ENCODE measurements around the gene AMPH. TPM values are rescaled to one million over a fixed set of nuclear protein-coding genes. Genes with fewer than 3 reads are reported as not detected.

AMPH gene
- 10 to 100 TPM in 1 of 4 donors, 1 to 10 TPM in 3; 5.0 to 11.8 (median 7.8) TPM for total RNA-seq

DNA sequence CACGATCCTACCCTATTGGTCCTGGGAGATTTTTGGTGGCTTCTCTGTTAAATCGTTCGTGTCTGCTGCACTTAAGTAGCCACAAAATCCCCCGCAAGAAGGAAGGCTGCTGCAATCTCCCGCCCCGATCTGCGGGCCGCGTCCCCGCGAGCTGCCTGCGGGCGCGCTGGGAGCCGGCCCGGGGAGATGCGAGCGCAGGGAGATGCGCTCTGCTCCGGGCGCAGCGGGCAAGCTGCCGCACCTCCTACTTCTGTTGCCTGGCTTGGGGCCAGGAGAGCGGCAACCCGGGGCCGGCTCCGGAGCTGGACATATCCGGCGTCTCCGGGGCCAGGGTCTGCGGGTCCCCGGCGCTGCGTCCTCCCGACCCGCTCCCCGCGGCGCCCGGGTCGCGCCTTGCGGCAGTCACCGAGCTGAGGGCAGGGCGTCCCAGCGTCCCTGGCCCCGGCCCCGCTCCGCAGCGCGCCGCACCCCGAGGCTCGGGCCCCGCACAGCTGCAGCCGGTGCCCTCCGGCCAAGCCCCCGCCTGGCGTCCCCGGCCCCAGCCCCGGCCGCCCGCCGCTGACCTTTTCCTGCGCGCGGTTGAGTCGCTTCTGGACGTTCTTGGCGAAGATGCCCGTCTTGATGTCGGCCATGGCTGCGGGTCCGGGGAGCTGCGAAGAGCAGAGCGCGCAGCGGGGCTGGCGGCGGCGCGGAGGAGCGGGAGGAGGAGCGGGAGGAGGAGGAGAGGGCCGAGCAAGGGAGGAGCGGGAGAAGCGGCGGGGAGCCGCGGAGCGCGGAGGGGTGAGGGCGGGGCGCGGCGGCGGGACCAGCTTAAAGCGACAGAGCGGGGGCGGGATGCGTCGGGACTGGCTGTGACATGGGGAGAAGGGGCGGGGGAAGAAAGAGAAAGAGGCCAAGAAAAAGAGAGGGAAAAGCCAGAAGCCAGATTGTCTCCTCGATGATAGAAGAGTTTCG, at the start of gene AMPH:
Gene AMPH (minus strand): TSS at position 654 of the 954 bp plus-strand sequence. CDS start 22 bp downstream, at position 632.
- H3K36me3 ChIP-seq = no peaks in the 10 kb centered on the region
- peaks cover 0 to 2% (median 0%) of the 10 kb centered on the region in 4 donors for H3K9me3 ChIP-seq
- H3K4me3 ChIP-seq = peak within 1 kb of the TSS; percentile 61 to 74 (median 63)
- no peak for DNase-seq (ENCODE audit: extremely low spot score)
- peaks cover 8 to 23% (median 19%) of the 10 kb centered on the region in 4 donors for H3K4me1 ChIP-seq
- intact Hi-C loops (cut with DNase I) = no loop called here
- TF ChIP-seq, protein P1, sequence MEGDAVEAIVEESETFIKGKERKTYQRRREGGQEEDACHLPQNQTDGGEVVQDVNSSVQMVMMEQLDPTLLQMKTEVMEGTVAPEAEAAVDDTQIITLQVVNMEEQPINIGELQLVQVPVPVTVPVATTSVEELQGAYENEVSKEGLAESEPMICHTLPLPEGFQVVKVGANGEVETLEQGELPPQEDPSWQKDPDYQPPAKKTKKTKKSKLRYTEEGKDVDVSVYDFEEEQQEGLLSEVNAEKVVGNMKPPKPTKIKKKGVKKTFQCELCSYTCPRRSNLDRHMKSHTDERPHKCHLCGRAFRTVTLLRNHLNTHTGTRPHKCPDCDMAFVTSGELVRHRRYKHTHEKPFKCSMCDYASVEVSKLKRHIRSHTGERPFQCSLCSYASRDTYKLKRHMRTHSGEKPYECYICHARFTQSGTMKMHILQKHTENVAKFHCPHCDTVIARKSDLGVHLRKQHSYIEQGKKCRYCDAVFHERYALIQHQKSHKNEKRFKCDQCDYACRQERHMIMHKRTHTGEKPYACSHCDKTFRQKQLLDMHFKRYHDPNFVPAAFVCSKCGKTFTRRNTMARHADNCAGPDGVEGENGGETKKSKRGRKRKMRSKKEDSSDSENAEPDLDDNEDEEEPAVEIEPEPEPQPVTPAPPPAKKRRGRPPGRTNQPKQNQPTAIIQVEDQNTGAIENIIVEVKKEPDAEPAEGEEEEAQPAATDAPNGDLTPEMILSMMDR (IDR thresholded peaks at IDR 0.05) = no peak
- TF ChIP-seq POLR2A (IDR thresholded peaks at IDR 0.05; ENCODE audit: low read depth) = no peak
- no peak for TF ChIP-seq POLR2AphosphoS5 (IDR thresholded peaks at IDR 0.05)
- TF ChIP-seq EP300 (IDR thresholded peaks at IDR 0.05) = no peak
- H3K27ac ChIP-seq (replicated peaks in 1 of 4) = peak within 1 kb of the TSS in 2 of 4 donors; percentile 42 to 45
- WGBS = 1% methylated on average over 29 of the region's 105 CpGs
- peaks cover 0 to 26% (median 4%) of the 10 kb centered on the region in 4 donors for H3K27me3 ChIP-seq

DNA sequence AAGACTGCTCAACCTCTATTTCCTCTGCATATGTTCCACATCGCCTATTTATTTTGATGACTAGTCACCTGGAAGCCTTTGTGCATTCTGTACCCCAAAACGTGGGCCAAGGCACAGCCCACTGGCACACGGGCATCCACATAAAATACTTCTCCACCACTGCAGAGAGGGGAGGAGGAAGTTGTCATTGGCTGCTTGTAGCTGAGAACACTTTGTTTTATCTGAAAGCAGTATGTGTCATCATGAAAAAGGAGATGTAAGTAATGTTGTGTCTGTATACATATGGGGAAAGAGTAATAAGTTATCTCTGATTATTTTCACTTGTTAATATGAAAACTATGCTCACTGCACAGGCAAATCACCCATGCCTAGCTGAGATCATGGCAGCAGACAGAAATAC, 48.2 kb upstream of the AMPH start:
- Histone ChIP-seq H3K36me3 (no peaks in the 10 kb centered on the region), H3K9me3 (peaks cover 0 to 8% (median 0%) of the 10 kb centered on the region in 4 donors), H3K27me3 (no peaks in the 10 kb centered on the region), H3K4me3 (no peak overlapping the region), H3K27ac (replicated peaks in 1 of 4) (no peak overlapping the region), H3K4me1 (peaks cover 4 to 16% (median 9%) of the 10 kb centered on the region in 4 donors)
- TF ChIP-seq, protein P1 (IDR thresholded peaks at IDR 0.05) = no peak
- no peak for TF ChIP-seq EP300 (IDR thresholded peaks at IDR 0.05)
- TF ChIP-seq POLR2AphosphoS5 (IDR thresholded peaks at IDR 0.05) = no peak
- TF ChIP-seq POLR2A (IDR thresholded peaks at IDR 0.05; ENCODE audit: low read depth) = no peak
- WGBS = 53% methylated on average over 3 of the region's 3 CpGs
- DNase-seq (ENCODE audit: extremely low spot score) = peak; percentile 17
- intact Hi-C loops (cut with DNase I) = no loop called here

DNA sequence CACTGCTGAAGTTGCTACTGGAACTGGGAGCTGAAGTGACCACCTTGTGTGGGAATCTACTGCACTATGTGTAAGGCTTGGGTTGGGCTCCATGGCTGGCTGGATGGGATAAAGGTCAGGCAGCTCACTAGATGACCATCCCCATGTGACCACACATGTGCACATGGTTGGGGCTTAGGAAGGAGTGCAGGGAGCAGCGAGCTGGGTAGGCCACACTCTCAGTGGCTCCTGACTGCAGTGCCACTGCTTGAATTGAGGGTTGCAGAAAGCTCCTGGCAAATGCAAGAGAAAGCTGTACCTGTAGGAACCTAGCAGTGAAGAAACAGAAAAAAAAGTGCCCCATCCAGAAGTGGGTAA, 47.5 kb upstream of the AMPH start:
- H3K36me3 ChIP-seq = no peaks in the 10 kb centered on the region
- WGBS = 82% methylated on average over 1 of the region's 1 CpG
- peaks cover 4 to 16% (median 9%) of the 10 kb centered on the region in 4 donors for H3K4me1 ChIP-seq

DNA sequence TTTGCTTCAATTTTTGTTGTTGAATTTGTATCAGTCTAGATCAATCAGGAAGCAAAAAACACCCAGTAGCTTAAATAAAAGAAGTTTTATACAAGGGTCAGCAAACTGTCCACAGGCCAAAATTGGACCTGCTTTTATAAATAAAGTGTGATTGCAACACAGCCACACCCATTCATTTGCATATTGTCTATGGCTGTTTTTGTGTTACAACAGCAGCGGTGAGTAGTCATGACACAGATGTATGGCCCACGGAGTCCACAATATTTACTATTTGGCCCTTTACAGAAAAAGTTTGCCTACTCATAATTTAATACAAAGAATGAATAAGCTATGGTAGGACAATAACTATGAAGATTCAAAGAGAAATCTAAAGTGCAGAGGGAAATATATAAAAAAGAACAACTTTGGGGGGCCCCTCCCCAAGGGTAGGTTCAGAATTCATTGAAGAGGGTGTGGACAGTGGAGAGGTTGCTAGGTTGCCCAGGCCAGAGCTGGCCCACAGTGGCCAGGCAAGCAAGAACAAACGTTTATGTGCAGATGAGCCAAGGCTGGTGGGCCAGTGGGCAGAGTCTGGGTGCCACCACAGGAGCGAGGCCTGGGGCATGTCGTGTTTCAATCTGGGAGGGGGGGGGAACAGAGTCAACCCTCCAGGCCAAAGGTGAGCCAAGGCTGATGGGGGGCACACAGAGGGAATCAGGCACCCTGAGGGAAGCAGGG, 47.0 kb upstream of the AMPH start:
- intact Hi-C loops (cut with DNase I) = no loop called here
- TF ChIP-seq EP300 (IDR thresholded peaks at IDR 0.05) (no peak), POLR2A (IDR thresholded peaks at IDR 0.05; ENCODE audit: low read depth) (no peak), POLR2AphosphoS5 (IDR thresholded peaks at IDR 0.05) (no peak)
- TF ChIP-seq, protein P1 (IDR thresholded peaks at IDR 0.05) = no peak
- no peaks in the 10 kb centered on the region for H3K27me3 ChIP-seq
- H3K4me3 ChIP-seq = no peak overlapping the region
- no peaks in the 10 kb centered on the region for H3K36me3 ChIP-seq
- H3K9me3 ChIP-seq = peaks cover 0 to 8% (median 0%) of the 10 kb centered on the region in 4 donors
- H3K4me1 ChIP-seq = peaks cover 4 to 16% (median 9%) of the 10 kb centered on the region in 4 donors
- no peak overlapping the region for H3K27ac ChIP-seq (replicated peaks in 1 of 4)
- 93% methylated on average over 4 of the region's 5 CpGs for WGBS
- DNase-seq (ENCODE audit: extremely low spot score) = peak; percentile 60

More for the DNA sequence above, 47.5 kb upstream of the AMPH start:
- TF ChIP-seq EP300 (IDR thresholded peaks at IDR 0.05) = no peak
- no peak for TF ChIP-seq POLR2AphosphoS5 (IDR thresholded peaks at IDR 0.05)
- TF ChIP-seq, protein P1 (IDR thresholded peaks at IDR 0.05) = no peak
- no peak for TF ChIP-seq POLR2A (IDR thresholded peaks at IDR 0.05; ENCODE audit: low read depth)
- H3K4me3 ChIP-seq = no peak overlapping the region
- peaks cover 0 to 8% (median 0%) of the 10 kb centered on the region in 4 donors for H3K9me3 ChIP-seq
- DNase-seq (ENCODE audit: extremely low spot score) = peak; percentile 66
- no peaks in the 10 kb centered on the region for H3K27me3 ChIP-seq
- no peak overlapping the region for H3K27ac ChIP-seq (replicated peaks in 1 of 4)
- intact Hi-C loops (cut with DNase I) = no loop called here

Data from esophagus muscularis mucosa (tissue), 4 donors.